Amygdala (tissue), 56 donors: ENCODE results near the gene MAN1B1.

Experiments
- DNase-seq, 56 donors: peaks; one replicate each; lab custom pipeline; 2025; lab: John Stamatoyannopoulos, UW

MAN1B1 gene

GRCh38 chr9:137138722-137139467 is 52.1 kb downstream of the MAN1B1 start, which contains the start of gene GRIN1:
Gene GRIN1, plus strand, starts transcription at chr9:137139154. Its CDS starts 333 bp downstream, at chr9:137139487.
- peak in 14 of 56 donors; percentile 21 to 77 (median 54) for DNase-seq

DNA sequence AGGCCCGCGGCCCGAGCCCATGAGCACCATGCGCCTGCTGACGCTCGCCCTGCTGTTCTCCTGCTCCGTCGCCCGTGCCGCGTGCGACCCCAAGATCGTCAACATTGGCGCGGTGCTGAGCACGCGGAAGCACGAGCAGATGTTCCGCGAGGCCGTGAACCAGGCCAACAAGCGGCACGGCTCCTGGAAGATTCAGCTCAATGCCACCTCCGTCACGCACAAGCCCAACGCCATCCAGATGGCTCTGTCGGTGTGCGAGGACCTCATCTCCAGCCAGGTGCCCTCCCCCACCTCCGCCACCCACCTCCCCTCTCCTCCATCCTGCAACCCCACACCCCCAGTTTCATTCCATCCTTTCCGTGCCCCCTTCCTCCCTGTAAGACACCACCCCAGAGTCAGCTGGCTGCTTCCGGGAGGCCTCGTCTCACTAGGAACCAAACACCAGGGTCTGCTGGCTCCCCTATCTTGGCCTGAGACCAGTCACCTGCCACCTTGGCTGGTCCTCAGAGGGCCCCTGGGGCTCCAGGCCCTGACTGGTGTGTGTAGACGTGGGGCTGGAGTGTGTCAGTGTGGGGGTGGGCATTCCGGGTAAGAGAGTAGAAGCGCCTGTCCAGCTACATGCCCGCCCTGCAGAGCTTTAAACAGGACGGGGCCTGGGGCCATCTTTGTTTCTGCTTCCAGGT is 52.8 kb downstream of the MAN1B1 start:
- DNase-seq = no peak

DNA sequence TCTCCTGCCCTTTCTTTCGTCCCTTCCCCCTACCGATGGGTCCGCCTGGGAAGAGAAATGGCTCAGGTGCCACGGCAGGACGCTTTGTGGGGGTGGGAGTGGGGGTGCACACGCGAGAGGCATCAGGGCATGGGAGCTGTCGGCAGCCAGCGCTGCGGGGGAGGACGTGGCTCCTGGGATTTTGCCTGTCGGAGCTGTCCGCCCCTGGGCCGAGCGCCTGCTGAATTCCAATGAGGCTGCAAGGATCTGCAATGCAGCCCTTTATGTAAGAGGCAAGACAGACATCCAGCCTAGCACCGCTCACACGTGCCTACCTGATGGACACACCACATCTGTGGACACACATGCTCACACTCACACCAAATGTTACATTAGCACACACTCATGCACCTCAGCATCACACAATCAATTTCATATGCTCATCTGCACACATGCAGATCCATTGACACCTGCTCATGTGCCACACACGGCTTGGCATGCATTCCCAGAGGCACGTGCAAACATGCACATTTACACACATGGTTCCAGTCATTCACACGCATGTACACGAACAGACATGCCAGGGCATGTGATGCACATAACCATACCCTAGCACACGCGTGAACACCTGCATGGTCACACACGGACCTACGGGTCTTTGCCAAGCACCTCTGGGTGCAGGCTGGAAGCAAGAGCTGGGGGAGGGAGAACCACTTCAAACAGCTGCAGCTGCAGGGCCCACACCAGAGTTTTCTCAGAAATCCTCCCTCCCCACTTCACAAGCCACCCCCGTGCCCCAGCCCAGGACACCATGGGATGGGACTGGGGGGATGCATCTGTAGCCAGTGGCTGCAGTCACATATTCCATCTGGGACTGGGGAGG is 53.6 kb downstream of the MAN1B1 start:
- DNase-seq = peak in 21 of 56 donors; percentile 22 to 67 (median 39)

DNA sequence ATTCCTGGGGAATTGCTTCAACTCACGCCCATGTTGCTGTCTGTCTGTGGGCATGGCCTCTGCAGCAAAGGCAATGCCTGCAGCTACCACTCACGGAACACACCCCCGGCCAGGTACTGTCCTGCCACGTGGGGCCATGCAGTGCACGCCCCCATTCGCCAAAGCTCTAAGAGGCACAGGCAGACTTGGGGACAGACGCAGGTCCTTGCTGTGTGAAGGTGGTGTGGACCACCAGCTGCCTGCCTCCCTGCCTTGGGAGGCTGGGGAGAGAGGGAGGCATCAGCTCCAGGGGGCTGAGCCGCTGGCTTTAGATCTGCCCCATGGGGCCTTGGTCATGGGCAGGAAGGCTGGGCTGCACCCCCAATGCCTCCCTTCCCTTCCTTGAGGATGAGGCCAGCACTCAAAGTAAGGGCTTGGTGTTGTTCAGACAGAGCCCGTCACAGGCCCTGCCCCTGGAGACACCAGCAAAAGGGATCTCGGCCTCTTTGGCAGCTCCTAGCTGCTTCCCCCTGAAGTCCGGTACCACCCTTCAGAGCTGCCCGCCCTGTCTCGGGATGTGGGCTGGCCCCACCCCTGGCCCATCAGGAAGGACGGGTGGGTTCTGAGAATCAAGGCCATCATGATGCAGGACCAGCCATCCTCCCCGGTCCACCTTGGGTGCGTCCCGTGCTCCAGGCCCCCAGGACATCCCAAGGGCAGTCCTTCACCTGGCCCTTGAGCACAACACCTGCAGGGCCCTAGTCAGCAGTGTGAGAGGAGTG is 54.4 kb downstream of the MAN1B1 start:
- DNase-seq = no peak

DNA sequence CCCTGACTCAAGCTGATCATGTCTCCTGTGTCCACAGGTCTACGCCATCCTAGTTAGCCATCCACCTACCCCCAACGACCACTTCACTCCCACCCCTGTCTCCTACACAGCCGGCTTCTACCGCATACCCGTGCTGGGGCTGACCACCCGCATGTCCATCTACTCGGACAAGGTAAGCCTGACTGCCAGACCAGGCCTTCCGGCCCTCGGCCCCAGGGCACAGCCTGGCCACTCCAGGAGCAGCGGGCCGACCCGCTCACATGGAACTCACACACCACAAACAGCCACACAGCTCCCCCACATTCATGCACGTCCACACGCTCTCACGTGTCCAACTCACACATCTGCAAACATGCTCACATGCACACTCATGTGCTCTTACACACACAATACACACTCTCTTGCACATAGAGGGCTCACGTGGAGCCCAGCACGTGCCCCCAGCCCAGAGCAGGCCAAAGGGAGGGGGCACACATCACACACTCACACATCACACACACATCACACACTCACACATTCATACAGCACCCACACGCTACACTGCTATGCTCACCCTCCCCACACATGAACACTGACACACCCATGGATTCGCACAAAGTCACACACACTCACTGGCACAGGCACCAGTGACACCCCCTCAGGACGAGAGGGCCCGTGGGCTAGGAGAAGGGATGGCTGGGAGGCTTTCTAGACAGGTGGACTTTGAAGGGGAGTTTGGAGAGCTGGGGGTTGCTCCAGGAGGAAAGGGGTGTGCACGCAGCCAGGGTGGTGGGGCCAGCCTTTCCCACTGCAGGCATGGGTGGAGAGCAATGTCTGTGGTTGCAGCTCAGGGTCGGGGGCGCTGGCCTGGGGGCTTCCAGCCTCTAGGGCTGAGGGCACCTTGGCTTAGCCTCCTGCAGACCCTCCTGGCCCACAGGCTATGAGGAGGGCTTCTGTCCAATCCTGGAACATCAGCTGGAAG is 55.5 kb downstream of the MAN1B1 start:
- DNase-seq = no peak

DNA sequence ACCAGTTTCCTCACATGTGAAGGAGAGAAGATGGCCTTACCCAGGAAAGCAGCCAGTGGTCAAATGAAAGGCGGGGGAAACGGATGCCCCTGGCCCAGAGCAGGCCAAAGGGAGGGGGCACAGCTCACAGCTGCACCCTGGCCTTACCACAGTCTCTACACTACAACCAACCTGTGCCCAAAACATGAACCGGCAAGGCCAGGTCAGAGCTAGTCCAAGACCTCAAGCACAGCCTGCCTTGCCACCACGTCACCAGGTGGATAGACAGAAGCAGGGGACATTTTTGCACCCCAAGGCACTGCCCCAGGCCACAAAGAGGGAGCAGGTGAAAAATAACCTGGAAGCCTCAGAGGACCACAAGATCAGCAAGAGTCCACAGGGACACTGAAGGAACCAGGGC is 56.7 kb downstream of the MAN1B1 start:
- DNase-seq = no peak

DNA sequence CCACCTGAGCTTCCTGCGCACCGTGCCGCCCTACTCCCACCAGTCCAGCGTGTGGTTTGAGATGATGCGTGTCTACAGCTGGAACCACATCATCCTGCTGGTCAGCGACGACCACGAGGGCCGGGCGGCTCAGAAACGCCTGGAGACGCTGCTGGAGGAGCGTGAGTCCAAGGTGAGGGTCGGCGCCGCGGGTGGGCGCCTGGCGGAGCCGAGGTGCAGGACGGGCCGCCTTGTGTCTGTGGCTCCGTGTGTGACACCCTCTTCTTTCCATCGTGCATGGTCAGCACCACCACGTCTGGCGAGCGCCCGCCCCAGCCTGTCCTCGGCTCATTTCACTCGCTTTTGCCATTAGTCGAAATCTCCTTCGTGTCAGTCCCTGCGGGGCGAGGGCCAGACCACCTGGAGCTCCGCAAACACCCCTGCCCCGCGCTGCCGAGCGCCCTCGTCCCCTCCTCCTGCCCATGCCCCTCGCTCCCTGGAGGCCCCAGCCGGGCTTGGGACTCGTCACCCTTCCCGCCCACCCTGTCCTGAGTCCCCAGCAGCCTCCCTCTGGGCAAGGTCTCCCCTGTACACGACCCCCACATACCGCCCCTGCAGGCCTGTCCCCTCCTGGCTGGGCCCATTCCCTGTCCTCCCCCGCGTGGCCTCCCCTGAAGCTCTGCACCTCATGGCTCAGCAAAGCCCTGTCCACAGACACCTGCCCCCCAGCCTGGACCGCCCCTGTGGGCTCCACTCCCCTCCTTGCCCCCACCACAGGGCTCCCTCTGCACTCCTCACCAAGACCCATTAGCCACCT is 59.1 kb downstream of the MAN1B1 start:
- no peak for DNase-seq

- no peak for DNase-seq
Observed at GRCh38 chr9:137146527-137146918, 59.7 kb downstream of the MAN1B1 start.

GRCh38 chr9:137147091-137147792 is 60.5 kb downstream of the MAN1B1 start:
- DNase-seq = no peak

DNA sequence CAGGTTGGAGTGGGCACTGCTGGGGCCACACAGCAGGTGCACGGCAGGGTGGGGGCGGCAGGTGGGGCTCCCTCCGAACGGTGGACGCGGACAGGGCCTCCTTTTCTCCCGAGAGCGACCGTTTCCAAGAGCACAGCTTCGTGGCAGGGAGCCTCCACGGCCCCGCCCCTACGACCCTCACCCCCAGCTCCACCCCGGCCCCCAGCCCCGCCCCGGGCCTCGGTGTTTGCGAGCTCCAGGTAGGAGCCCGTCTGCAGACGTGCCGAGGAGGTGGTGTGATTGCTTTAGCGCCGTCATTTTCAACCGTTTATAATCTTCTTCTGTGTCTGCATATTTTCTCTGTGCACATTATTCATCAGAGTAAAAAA is 61.0 kb downstream of the MAN1B1 start:
- no peak for DNase-seq

- DNase-seq = no peak
Observed at GRCh38 chr9:137148242-137148641, 61.5 kb downstream of the MAN1B1 start.

DNA sequence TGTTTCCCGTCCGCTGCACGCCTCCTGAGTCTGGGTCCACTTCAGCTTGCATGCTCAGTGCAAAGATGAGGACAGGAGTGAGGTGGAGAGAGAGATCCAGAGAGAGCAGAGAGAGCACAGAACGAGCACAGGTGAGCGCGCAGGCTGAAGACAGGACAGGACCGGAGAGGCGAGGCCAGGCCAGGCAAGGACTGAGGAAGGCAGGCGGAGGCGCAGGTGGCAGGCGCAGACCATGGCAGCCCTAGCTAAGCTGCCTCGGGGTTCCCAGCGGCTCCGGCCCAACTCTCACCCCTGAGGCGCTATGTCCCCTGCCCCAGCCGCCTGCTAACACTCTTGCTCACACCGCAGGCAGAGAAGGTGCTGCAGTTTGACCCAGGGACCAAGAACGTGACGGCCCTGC is 61.9 kb downstream of the MAN1B1 start:
- DNase-seq = no peak

- no peak for DNase-seq
Observed at GRCh38 chr9:137149363-137149762, 62.6 kb downstream of the MAN1B1 start.

DNA sequence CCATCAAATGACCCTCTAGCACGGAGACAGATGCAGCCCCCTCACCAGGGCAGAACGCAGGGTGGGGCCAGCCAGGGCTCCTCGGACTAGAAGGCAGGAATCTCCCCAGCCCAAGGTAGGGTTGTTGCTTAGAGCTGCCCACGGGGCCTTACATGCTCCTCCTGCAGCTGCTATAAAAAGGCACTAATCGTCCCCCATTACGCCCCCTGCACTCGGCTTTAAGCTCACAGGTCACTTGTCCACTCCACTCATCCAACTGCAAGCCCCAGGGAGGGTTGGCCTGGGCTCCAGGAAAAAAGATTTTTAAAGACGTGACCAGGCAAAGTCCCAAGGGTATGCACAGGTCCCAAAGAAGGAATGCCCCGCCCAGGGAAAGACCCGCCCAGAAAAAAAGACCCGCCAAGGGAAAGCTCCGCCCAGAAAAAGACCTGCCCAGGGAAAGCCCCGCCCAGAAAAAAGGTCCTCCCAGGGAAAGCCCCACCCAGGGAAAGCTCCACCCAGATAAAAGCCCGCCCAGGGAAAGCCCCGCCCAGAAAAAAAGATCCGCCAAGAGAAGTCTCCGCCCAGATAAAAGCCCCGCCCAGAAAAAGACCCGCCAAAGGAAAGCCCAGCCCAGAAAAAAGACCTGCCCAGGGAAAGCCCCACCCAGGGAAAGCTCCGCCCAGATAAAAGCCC is 63.3 kb downstream of the MAN1B1 start:
- no peak for DNase-seq

DNA sequence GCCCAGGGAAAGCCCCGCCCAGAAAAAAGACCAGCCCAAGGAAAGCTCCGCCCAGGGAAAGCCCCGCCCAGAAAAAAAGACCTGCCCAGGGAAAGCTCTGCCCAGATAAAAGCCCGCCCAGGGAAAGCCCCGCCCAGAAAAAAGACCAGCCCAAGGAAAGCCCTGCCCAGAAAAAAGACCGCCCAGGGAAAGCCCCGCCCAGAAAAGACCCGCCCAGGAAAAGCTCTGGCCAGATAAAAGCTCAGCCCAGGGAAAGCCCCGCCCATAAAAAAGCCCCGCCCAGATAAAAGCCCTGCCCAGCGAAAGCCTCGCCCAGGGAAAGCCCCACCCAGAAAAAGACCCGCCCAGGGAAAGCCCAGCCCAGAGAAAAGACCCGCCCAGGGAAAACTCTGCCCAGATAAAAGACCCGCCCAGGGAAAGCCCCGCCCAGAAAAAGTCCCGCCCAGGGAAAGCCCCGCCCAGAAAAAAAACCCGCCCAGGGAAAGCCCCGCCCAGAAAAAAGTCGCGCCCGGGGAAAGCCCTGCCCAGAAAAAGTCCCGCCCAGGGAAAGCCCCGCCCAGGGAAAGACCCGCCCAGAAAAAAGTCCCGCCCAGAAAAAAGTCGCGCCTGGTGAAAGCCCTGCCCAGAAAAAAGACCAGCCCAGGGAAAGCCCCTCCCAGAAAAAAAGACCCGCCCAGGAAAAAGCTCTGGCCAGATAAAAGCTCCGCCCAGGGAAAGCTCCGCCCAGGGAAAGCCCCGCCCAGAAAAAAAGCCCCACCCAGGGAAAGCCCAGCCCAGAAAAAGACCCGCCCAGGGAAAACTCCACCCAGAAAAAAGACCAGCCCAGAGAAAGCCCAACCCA is 64.1 kb downstream of the MAN1B1 start:
- peak in 2 of 56 donors; percentile 19 to 54 for DNase-seq

DNA sequence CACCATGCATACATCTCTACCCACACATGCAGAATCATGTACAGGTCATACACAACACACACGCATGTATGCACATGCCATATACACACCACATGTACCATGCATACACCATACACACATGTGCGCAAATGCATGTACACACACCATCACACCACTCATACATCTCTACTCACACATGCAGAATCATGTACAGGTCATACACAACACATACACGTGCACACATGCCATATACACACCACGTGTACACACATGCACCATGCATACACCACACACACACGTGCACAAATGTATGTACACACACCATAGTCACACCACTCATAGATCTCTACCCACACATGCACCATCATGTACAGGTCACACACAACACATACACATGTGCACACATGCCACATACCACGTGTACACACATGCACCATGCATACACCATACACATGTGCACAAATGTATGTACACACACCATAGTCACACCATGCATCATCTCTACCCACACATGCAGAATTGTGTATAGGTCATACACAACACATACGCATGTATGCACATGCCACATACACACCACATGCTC is 66.1 kb downstream of the MAN1B1 start:
- DNase-seq = no peak
